ENCODE results near the gene PTPRN2. TPM values are rescaled to one million over a fixed set of nuclear protein-coding genes. Genes with fewer than 3 reads are reported as not detected.

PTPRN2 gene
- total and polyA plus RNA-seq, 2 of the 13 experiments (the other 11 are each of a cell fraction or from before 2014, with no cell fraction given), result 2.5 to 24.2 TPM

GRCh38 chr7:158587162-158588084 is at the start of gene PTPRN2 (continued):
- TF ChIP-seq YY1 (IDR thresholded peaks at IDR 0.05; ENCODE audit: insufficient read depth, insufficient replicate concordance, low read depth, low read length), result peak; percentile 59
- TF ChIP-seq ZNF329 (CRISPR knock-in tag; IDR thresholded peaks at IDR 0.05; ENCODE audit: low read depth), result 0 out of 2 replicates have a peak, but pooled peaks have one; percentile 13
- TF ChIP-seq ZNF83 (CRISPR knock-in tag; IDR thresholded peaks at IDR 0.05; ENCODE audit: borderline replicate concordance), result no peak
- TF ChIP-seq NAIF1 (CRISPR knock-in tag; IDR thresholded peaks at IDR 0.05; ENCODE audit: borderline replicate concordance), result no peak
- TF ChIP-seq TOE1 (CRISPR knock-in tag; IDR thresholded peaks at IDR 0.05), result no peak
- TF ChIP-seq TAF15 (IDR thresholded peaks at IDR 0.05; ENCODE audit: low read depth, low read length, poor library complexity, severe bottlenecking), result no peak
- peak; percentile 19; the same call in 1 of the 2 replicates for TF ChIP-seq ARID4A (CRISPR knock-in tag; IDR thresholded peaks at IDR 0.05; ENCODE audit: borderline replicate concordance)
- TF ChIP-seq SMARCC2 (IDR thresholded peaks at IDR 0.05), result no peak
- TF ChIP-seq ZBTB7A (CRISPR knock-in tag; IDR thresholded peaks at IDR 0.05), result no peak
- no peak for TF ChIP-seq ZFP41 (CRISPR knock-in tag; IDR thresholded peaks at IDR 0.05; ENCODE audit: borderline replicate concordance)
- no peak for TF ChIP-seq AHR (CRISPR knock-in tag; IDR thresholded peaks at IDR 0.05)
- peak in 1 of 2 experiments; percentile 90; a peak in 2 of 4 replicates for TF ChIP-seq REST (IDR thresholded peaks at IDR 0.05; ENCODE audit: borderline replicate concordance in 1 of 2, low read depth in 1 of 2, low read length in 2 of 2)
- TF ChIP-seq ZBTB42 (CRISPR knock-in tag; IDR thresholded peaks at IDR 0.05), result no peak
- TF ChIP-seq SAP130 (CRISPR knock-in tag; IDR thresholded peaks at IDR 0.05; ENCODE audit: low read depth), result peak; percentile 63; the same call in 1 of the 2 replicates
- no peak for TF ChIP-seq MBD4 (IDR thresholded peaks at IDR 0.05; ENCODE audit: borderline replicate concordance, low read length)
- no peak for TF ChIP-seq PRDM10 (CRISPR knock-in tag; IDR thresholded peaks at IDR 0.05; ENCODE audit: low read depth)
